ENCODE data around the gene HIVEP1. TPM values are rescaled to one million over a fixed set of nuclear protein-coding genes. Genes with fewer than 3 reads are reported as not detected.
A peak's percentile ranks its signal among the peaks of the same experiment; 100 is the strongest.

The HIVEP1 gene
- polyA plus RNA-seq, 3 donors = 1.7 to 8.7 (median 2.7) TPM

- no peaks in the 10 kb centered on the region for H3K4me1 ChIP-seq (ENCODE audit: control insufficient read depth in 1 of 2, insufficient read depth in 2 of 2, low read length in 2 of 2)
- no peak for TF ChIP-seq CTCF (IDR thresholded peaks at IDR 0.05)
- peaks cover 6 to 9% (median 7%) of the 10 kb centered on the region in 3 donors for H3K27me3 Mint-ChIP-seq (ENCODE audit: low read depth in 3 of 3)
- H3K4me3 ChIP-seq (replicated peaks in 1 of 3; ENCODE audit: low read depth in 2 of 3, low read length in 3 of 3) = no peak overlapping the region
- no peaks in the 10 kb centered on the region for H3K9me3 ChIP-seq (replicated peaks in 1 of 2; ENCODE audit: control insufficient read depth in 1 of 2, insufficient read depth in 1 of 2, low read length in 2 of 2)
- no peaks in the 10 kb centered on the region for H4K20me1 ChIP-seq (ENCODE audit: insufficient read depth, low read length)
- no peak overlapping the region for H3K9ac ChIP-seq (ENCODE audit: insufficient read depth, low read length, poor library complexity, severe bottlenecking)
- H3K27me3 ChIP-seq (ENCODE audit: control insufficient read depth in 2 of 2, insufficient read depth in 2 of 2, low read length in 2 of 2) = peaks cover 0 to 2% of the 10 kb centered on the region in 2 donors
- H3K4me3 Mint-ChIP-seq = no peak overlapping the region
- peaks cover 8% of the 10 kb centered on the region for H3K4me1 Mint-ChIP-seq
- no peaks in the 10 kb centered on the region for H3K79me2 ChIP-seq (ENCODE audit: insufficient read depth, low read length)
- 97% methylated on average over 3 of the region's 3 CpGs for WGBS (ENCODE audit: insufficient coverage)
- no peak overlapping the region for H3K27ac ChIP-seq (ENCODE audit: low read depth in 1 of 2, low read length in 2 of 2)
- intact Hi-C loops (cut with micrococcal nuclease) = loop anchor here in 1 of 2 donors (10.0 kb wide), 2 partner anchors 145 to 155 kb away; no protein-coding TSS in a partner anchor
- H3K9me3 Mint-ChIP-seq = peaks cover 0 to 2% (median 0%) of the 10 kb centered on the region in 7 donors
- peak; percentile 32 to 69 (median 67) for DNase-seq
- H3K27ac Mint-ChIP-seq = peak overlapping the region in 3 of 7 donors; percentile 30 to 71 (median 59)
- H3K36me3 ChIP-seq (replicated peaks in 1 of 2; ENCODE audit: control insufficient read depth in 1 of 2, insufficient read depth in 2 of 2, low read length in 2 of 2) = no peaks in the 10 kb centered on the region
- H3K4me2 ChIP-seq (replicated peaks; ENCODE audit: extremely low read depth, low read length, poor library complexity, severe bottlenecking) = no peak overlapping the region
- H2AFZ ChIP-seq (ENCODE audit: insufficient read depth, low read depth, low read length, poor library complexity, severe bottlenecking) = no peak overlapping the region
- no peaks in the 10 kb centered on the region for H3K36me3 Mint-ChIP-seq
Measured at GRCh38 chr6:12200015-12200564, 188.0 kb downstream of the HIVEP1 start.

GRCh38 chr6:12200761-12201160 lies 188.6 kb downstream of the HIVEP1 start:
- Histone ChIP-seq H3K4me1 (ENCODE audit: control insufficient read depth in 1 of 2, insufficient read depth in 2 of 2, low read length in 2 of 2) (no peaks in the 10 kb centered on the region), H2AFZ (ENCODE audit: insufficient read depth, low read depth, low read length, poor library complexity, severe bottlenecking) (no peak overlapping the region), H4K20me1 (ENCODE audit: insufficient read depth, low read length) (no peaks in the 10 kb centered on the region), H3K4me2 (replicated peaks; ENCODE audit: extremely low read depth, low read length, poor library complexity, severe bottlenecking) (no peak overlapping the region), H3K9ac (ENCODE audit: insufficient read depth, low read length, poor library complexity, severe bottlenecking) (no peak overlapping the region), H3K27ac (ENCODE audit: low read depth in 1 of 2, low read length in 2 of 2) (no peak overlapping the region), H3K36me3 (replicated peaks in 1 of 2; ENCODE audit: control insufficient read depth in 1 of 2, insufficient read depth in 2 of 2, low read length in 2 of 2) (no peaks in the 10 kb centered on the region), H3K27me3 (ENCODE audit: control insufficient read depth in 2 of 2, insufficient read depth in 2 of 2, low read length in 2 of 2) (peaks cover 0 to 2% of the 10 kb centered on the region in 2 donors), H3K9me3 (replicated peaks in 1 of 2; ENCODE audit: control insufficient read depth in 1 of 2, insufficient read depth in 1 of 2, low read length in 2 of 2) (no peaks in the 10 kb centered on the region), H3K4me3 (replicated peaks in 1 of 3; ENCODE audit: low read depth in 2 of 3, low read length in 3 of 3) (no peak overlapping the region), H3K79me2 (ENCODE audit: insufficient read depth, low read length) (no peaks in the 10 kb centered on the region)
- Mint-ChIP-seq H3K27ac (no peak overlapping the region), H3K4me1 (peaks cover 8% of the 10 kb centered on the region), H3K9me3 (peaks cover 0 to 2% (median 0%) of the 10 kb centered on the region in 7 donors), H3K27me3 (ENCODE audit: low read depth in 3 of 3) (peaks cover 6 to 9% (median 7%) of the 10 kb centered on the region in 3 donors), H3K4me3 (no peak overlapping the region), H3K36me3 (no peaks in the 10 kb centered on the region)
- WGBS (ENCODE audit: insufficient coverage) = no CpG with 5 or more reads among the region's 1 CpG
- peak in 1 of 3 donors; percentile 8 for DNase-seq
- intact Hi-C loops (cut with micrococcal nuclease) = loop anchor here in 1 of 2 donors (10.0 kb wide), 2 partner anchors 146 to 154 kb away; no protein-coding TSS in a partner anchor
- TF ChIP-seq CTCF (IDR thresholded peaks at IDR 0.05) = no peak
